ENCODE data around the gene ATOH8. TPM values are rescaled to one million over a fixed set of nuclear protein-coding genes. Genes with fewer than 3 reads are reported as not detected.

Gene ATOH8
- total RNA-seq, 1 experiment from 2014 or later = 0.20 TPM

DNA sequence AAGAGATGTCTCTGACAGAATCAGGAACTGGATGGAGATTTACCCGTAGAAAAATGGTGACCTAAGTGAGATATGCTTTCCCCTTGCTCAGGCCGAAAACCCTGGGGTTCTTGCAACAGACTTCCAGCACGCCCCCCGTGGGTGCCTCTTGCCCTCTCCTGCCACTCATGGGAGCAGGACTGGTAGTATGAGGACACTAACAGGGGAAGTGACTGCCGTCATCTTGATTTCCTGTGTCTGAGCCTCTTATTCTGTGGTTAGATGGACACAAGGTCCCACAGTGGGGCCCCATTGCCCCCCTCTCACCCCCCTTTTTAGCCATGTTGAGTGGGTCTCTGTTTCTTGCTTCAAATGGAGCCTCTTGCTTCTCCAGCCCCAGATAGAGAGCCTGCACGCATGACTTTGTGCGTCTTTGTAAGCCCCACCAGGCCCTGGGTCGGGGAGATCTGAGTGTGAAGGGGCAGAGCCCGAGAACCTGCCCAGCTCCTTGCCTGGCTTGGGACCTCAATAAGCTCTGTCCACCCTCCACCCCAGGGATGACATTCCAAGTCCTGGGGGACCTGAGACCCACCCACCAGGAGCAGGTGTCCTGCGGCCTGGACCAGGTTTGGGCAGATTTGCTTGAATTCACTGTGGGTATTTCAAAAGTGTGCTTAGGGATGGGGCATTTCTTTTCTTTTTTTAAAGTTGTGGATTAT is 47.0 kb upstream of the ATOH8 start:
- H3K79me2 ChIP-seq (ENCODE audit: insufficient read depth, low read length) = no peaks in the 10 kb centered on the region
- no peak overlapping the region for H3K4me3 Mint-ChIP-seq
- H4K91ac ChIP-seq (ENCODE audit: insufficient read length, low read depth, low read length) = no peak overlapping the region
- no peak for DNase-seq
- H3K79me1 ChIP-seq (ENCODE audit: insufficient read depth, low read depth, low read length, poor library complexity, severe bottlenecking) = no peaks in the 10 kb centered on the region
- H3K14ac ChIP-seq (ENCODE audit: insufficient read depth, low read length) = no peak overlapping the region
- TF ChIP-seq, protein P1, sequence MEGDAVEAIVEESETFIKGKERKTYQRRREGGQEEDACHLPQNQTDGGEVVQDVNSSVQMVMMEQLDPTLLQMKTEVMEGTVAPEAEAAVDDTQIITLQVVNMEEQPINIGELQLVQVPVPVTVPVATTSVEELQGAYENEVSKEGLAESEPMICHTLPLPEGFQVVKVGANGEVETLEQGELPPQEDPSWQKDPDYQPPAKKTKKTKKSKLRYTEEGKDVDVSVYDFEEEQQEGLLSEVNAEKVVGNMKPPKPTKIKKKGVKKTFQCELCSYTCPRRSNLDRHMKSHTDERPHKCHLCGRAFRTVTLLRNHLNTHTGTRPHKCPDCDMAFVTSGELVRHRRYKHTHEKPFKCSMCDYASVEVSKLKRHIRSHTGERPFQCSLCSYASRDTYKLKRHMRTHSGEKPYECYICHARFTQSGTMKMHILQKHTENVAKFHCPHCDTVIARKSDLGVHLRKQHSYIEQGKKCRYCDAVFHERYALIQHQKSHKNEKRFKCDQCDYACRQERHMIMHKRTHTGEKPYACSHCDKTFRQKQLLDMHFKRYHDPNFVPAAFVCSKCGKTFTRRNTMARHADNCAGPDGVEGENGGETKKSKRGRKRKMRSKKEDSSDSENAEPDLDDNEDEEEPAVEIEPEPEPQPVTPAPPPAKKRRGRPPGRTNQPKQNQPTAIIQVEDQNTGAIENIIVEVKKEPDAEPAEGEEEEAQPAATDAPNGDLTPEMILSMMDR (conservative IDR thresholded peaks at IDR 0.05) = no peak
- no peaks in the 10 kb centered on the region for H3K23me2 ChIP-seq (ENCODE audit: insufficient read length, low read depth, low read length, poor library complexity, severe bottlenecking)
- no peak overlapping the region for H3K9ac ChIP-seq (ENCODE audit: extremely low read depth, insufficient read length, low read length)
- H3K9me3 Mint-ChIP-seq = no peaks in the 10 kb centered on the region; a peak in 1 of 5 replicates
- H3K4me1 ChIP-seq (ENCODE audit: insufficient read depth, low read length) = no peaks in the 10 kb centered on the region; the same call in 1 of the 2 replicates
- no peak overlapping the region for H3K4ac ChIP-seq (ENCODE audit: low read depth, low read length)
- no peak overlapping the region for H3K4me2 ChIP-seq (ENCODE audit: insufficient read depth, insufficient read length, low read length)
- peaks cover 21% of the 10 kb centered on the region for H3K27me3 Mint-ChIP-seq (ENCODE audit: low read depth)
- no peaks in the 10 kb centered on the region for H3K9me3 ChIP-seq (ENCODE audit: control insufficient read depth, low read depth, low read length)
- H3K27ac Mint-ChIP-seq = no peak overlapping the region
- H4K8ac ChIP-seq (replicated peaks; ENCODE audit: insufficient read length, low read depth, low read length) = no peak overlapping the region
- no peak overlapping the region for H2BK20ac ChIP-seq (ENCODE audit: low read depth, low read length, poor library complexity, severe bottlenecking)
- H2BK12ac ChIP-seq (ENCODE audit: insufficient read length, low read depth, low read length) = no peak overlapping the region
- H3K4me1 Mint-ChIP-seq = peaks cover 16 to 20% of the 10 kb centered on the region in 2 experiments
- H3K23ac ChIP-seq (ENCODE audit: insufficient read length, low read depth, low read length) = no peak overlapping the region
- no peak overlapping the region for H3K27ac ChIP-seq (ENCODE audit: insufficient read length, low read depth, low read length)
- WGBS (ENCODE audit: extremely low coverage, insufficient read length, low lambda C conversion rate) = no CpG with 5 or more reads among the region's 10 CpGs
- H2AFZ ChIP-seq (ENCODE audit: low read length) = no peak overlapping the region
- peaks cover 3% of the 10 kb centered on the region; the same call in 1 of the 2 replicates for H3K27me3 ChIP-seq (ENCODE audit: insufficient read depth, low read length)
- H2AK5ac ChIP-seq (ENCODE audit: insufficient read length, low read length) = no peak overlapping the region
- H4K5ac ChIP-seq (ENCODE audit: insufficient read length, low read depth, low read length) = no peak overlapping the region
- H2BK120ac ChIP-seq (ENCODE audit: low read depth, low read length, poor library complexity, severe bottlenecking) = no peak overlapping the region
- no peak overlapping the region for H2BK5ac ChIP-seq (ENCODE audit: insufficient read length, low read length)
- no peak overlapping the region for H3K56ac ChIP-seq (ENCODE audit: insufficient read length, low read depth, low read length)
- H2BK15ac ChIP-seq (ENCODE audit: low read depth, low read length) = no peak overlapping the region
- no peak overlapping the region for H3K18ac ChIP-seq (ENCODE audit: insufficient read length, low read depth, low read length)
- H3K36me3 Mint-ChIP-seq (ENCODE audit: insufficient read depth in 1 of 3, low read depth in 3 of 3) = no peaks in the 10 kb centered on the region
- no peak overlapping the region for H3T11ph ChIP-seq (ENCODE audit: low read length)
- no peaks in the 10 kb centered on the region for H4K20me1 ChIP-seq (ENCODE audit: control insufficient read depth, insufficient read depth, insufficient read length)
